ENCODE results near the gene SLF1.

Gene SLF1

DNA sequence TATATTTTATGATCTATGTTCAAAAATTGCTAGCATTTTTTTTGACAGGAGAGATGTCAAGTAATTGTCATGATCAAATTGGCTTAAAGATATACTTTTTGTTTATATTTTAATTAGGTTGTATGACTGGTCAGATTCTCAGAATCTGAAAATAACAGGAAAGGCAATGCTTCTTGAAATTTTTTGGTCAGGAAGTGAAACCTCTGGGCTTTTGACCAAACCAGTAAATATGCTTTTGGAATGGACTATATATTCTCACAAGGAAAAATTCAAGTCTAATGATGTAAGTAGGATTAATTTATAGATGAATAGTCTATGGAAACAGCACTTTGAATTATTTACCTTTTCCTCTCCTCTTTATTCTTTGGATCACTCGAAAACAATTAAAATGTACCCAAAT lies 52.3 kb downstream of the SLF1 start:
- FAIRE-seq (no peak), DNase-seq (ENCODE audit: insufficient read length) (no peak)
- TF ChIP-seq TAF1 (IDR thresholded peaks at IDR 0.05; ENCODE audit: borderline replicate concordance, low read depth, low read length) (no peak), POLR2AphosphoS5 (IDR thresholded peaks at IDR 0.05; ENCODE audit: low read depth, low read length) (no peak), POLR2A (IDR thresholded peaks at IDR 0.05; ENCODE audit: low read depth, low read length) (no peak)

DNA sequence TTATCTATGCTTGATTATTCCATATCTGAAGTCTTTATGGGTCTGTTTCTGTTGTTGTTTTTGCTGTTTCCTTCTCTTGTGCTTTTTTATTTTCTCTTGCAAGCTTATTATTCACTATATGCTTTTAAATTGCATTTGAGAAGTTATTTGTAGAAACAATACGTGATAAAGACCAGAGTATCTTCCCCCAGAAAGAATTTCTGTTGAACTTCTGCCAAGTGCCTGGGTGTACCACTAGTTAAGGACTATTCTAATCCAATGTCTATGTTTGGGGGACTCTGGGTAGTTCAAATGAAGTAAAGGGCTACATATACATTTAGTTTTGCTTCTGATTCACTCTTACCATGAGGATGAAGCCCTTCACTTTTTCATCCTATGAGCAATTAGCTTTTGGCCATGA lies 54.3 kb downstream of the SLF1 start:
- FAIRE-seq (no peak), DNase-seq (ENCODE audit: insufficient read length) (no peak)
- TF ChIP-seq TAF1 (IDR thresholded peaks at IDR 0.05; ENCODE audit: borderline replicate concordance, low read depth, low read length) (no peak), POLR2A (IDR thresholded peaks at IDR 0.05; ENCODE audit: low read depth, low read length) (no peak)

DNA sequence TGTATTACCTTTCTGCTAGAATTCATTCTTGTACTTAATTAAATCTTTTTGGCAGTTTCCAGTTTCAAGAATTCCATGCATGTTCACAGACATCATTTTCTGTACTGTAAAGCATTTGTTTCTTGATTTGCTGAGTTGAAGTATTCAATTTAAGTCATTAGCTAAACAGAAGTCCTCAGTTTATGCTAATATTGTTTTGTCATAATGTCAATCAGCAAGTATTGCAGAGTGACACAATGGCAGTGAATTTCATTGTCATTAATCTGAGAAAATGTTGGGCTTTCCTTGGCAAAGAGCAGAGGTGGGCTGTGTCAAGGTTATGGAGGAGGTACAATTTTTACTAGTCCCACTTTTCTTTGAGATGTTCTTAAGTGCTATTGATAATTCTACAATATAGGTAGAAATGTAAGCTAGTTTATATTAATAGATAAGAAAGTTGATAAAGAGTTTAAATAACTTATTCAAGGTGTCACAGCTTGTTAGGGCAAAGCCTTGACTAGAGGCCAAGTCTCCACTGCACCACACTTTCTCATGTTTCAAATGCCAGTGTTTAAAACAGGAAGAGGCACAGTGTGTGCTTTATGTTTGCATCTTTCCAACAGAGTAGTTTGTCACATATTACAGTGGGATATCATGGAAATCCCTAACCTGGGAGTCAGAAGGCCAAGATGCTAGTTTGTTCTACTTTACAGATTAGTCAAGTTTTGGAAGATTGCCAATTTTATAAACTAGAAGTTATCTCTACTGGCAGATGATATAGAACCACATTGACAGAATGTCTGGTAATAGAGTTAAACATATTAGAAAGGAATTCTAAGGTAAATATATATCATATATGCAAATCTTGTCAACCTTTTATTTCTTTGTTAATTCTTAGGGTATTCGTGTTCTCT lies 56.3 kb downstream of the SLF1 start:
- TF ChIP-seq POLR2A (IDR thresholded peaks at IDR 0.05; ENCODE audit: low read depth, low read length) (no peak), POLR2AphosphoS5 (IDR thresholded peaks at IDR 0.05; ENCODE audit: low read depth, low read length) (no peak), TAF1 (IDR thresholded peaks at IDR 0.05; ENCODE audit: borderline replicate concordance, low read depth, low read length) (no peak)
- FAIRE-seq, result peak; percentile 48

DNA sequence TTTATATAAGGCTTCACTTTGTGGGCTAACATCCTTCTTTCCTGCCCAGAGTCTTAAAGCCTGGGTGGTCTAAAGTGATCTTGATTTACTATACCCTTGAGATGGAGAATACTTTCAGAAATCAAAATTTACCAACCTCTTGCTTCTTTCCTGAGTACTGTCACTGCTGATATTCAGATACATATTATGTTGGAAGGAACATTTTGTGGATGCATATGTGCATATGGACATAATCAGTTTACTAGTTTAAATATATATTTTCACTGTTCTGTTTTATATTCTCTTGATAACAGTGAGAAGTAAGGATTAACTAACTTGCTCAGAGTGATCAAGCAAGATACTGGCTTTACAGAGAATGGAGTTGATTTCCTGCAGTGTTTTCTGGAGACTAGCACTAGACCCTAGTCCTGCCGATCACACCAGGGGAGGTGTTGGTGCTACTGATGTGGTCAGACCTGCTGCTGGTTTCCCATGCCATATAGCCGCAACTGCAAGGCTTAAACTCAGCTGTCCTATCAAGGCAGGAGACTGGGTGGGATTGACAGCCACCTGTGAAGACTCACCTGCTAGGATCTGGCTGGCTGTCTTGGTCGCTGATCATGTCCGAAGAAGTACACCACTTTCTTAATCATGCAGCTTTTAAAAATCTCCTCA lies 57.6 kb downstream of the SLF1 start:
- FAIRE-seq (no peak), DNase-seq (ENCODE audit: insufficient read length) (no peak)
- no peak for TF ChIP-seq POLR2A (IDR thresholded peaks at IDR 0.05; ENCODE audit: low read depth, low read length)
- TF ChIP-seq TAF1 (IDR thresholded peaks at IDR 0.05; ENCODE audit: borderline replicate concordance, low read depth, low read length), result no peak
- no peak for TF ChIP-seq POLR2AphosphoS5 (IDR thresholded peaks at IDR 0.05; ENCODE audit: low read depth, low read length)

More for the DNA sequence above, 56.3 kb downstream of the SLF1 start:
- DNase-seq (ENCODE audit: insufficient read length), result no peak

DNA sequence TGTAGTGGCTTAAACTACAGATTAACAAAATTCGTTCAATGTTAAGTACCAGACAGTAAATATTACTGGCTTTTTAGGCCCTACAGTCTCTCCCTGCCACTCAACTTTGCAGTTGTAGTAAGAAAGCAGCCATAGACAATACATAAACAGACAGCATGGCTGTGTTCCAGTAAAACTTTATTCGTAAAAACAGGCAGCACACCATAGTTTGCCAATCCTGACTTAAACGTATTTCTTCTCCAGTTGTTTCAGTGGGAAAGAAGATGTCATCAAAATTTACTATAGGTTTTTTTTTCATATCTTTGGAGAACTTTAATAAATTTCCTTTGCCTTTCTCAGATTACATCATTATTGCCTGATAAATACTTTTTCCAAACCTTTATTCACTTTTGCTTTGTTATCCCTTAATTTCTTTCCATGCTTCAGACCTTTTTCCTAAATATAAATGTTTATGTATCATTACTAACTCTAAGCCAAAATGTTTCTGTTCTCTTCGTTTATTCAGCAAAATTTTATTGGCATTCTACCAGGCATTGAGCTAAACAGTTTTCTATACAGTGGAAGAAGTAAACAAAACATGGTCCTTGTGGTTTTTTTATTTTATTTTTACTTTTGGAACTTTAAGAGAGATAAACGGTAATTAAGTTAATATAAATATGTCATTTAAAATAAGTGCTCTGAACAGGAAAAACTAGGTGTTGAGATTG lies 64.5 kb downstream of the SLF1 start:
- TF ChIP-seq TAF1 (IDR thresholded peaks at IDR 0.05; ENCODE audit: borderline replicate concordance, low read depth, low read length), result no peak
- FAIRE-seq (no peak), DNase-seq (ENCODE audit: insufficient read length) (no peak)

DNA sequence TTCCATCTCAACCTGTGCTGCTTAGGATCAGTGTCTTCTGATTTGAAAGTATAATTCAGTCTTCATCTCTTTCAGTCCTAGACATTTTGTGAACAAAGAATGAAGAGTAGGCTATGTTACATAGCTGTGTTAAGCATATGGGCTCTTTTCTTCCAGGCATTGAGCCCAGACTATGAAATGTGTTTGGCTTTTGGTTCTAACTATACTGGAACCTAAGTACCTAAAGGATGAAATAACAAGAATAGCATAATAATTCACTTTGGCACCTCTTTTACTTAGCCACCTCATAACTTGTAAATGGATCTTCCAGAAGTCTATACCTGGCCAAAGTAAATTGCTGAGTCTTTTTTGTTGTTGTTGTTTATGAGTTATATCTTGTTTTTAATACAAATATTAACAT lies 71.4 kb downstream of the SLF1 start:
- no peak for FAIRE-seq
- TF ChIP-seq POLR2A (IDR thresholded peaks at IDR 0.05; ENCODE audit: low read depth, low read length), result no peak
- DNase-seq (ENCODE audit: insufficient read length), result no peak

DNA sequence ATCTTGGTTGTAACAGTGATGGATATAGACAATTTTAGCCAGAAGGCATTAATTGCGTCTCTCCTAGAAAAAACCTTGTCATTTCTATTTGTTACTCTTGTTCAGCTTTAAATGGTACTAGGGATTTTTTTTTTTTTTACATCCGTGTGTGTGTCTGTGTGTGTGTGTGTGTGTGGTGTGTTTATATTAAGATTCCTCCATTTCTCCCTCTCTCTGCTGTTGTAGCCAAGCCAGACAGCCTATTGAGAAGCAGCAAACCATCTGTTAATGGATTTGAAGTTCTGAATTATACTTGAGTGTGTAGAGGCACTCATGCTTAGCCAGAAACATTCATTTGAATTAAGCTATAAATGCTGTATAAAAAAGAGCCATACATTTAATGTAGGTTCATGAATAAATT lies 72.3 kb downstream of the SLF1 start:
- TF ChIP-seq POLR2A (IDR thresholded peaks at IDR 0.05; ENCODE audit: low read depth, low read length) (no peak), POLR2AphosphoS5 (IDR thresholded peaks at IDR 0.05; ENCODE audit: low read depth, low read length) (no peak), TAF1 (IDR thresholded peaks at IDR 0.05; ENCODE audit: borderline replicate concordance, low read depth, low read length) (no peak)
- no peak for DNase-seq (ENCODE audit: insufficient read length)
- no peak for FAIRE-seq

DNA sequence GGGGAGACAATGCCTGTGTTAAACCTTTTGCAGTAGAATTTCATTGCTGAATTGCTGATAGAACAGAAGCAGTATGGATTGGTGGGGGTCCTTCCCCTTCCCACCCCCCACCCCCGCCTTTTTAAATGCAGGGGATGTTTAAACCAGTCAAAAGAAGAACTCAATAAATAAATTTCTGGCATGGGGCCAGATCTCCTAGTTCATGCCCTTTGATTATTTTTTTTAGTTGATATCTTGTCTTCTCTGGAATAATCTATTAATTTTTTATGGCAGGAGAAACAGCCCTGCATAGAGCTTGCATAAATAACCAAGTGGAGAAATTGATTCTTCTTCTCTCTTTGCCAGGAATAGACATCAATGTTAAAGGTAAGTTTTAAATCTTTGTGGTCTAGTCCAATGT lies 72.8 kb downstream of the SLF1 start:
- FAIRE-seq (no peak), DNase-seq (ENCODE audit: insufficient read length) (no peak)
- TF ChIP-seq TAF1 (IDR thresholded peaks at IDR 0.05; ENCODE audit: borderline replicate concordance, low read depth, low read length), result no peak
- no peak for TF ChIP-seq POLR2AphosphoS5 (IDR thresholded peaks at IDR 0.05; ENCODE audit: low read depth, low read length)
- TF ChIP-seq POLR2A (IDR thresholded peaks at IDR 0.05; ENCODE audit: low read depth, low read length), result no peak

DNA sequence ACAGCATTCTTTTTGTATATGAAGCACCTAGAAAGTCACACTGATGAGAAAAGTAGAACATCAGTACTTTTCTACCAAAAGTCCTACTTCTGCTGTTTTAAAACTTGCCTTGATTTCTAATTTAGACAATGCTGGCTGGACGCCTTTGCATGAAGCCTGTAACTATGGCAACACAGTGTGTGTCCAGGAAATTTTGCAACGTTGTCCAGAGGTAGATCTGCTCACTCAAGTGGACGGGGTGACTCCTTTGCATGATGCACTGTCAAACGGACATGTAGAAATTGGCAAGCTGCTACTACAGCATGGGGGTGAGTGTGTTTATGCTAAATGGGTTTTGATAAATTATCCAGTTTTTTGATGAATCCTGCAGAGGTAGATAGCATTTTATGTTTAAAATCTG lies 73.5 kb downstream of the SLF1 start:
- DNase-seq (ENCODE audit: insufficient read length) (no peak), FAIRE-seq (peak; percentile 17)
- TF ChIP-seq POLR2A (IDR thresholded peaks at IDR 0.05; ENCODE audit: low read depth, low read length) (no peak), POLR2AphosphoS5 (IDR thresholded peaks at IDR 0.05; ENCODE audit: low read depth, low read length) (no peak), TAF1 (IDR thresholded peaks at IDR 0.05; ENCODE audit: borderline replicate concordance, low read depth, low read length) (no peak)

DNA sequence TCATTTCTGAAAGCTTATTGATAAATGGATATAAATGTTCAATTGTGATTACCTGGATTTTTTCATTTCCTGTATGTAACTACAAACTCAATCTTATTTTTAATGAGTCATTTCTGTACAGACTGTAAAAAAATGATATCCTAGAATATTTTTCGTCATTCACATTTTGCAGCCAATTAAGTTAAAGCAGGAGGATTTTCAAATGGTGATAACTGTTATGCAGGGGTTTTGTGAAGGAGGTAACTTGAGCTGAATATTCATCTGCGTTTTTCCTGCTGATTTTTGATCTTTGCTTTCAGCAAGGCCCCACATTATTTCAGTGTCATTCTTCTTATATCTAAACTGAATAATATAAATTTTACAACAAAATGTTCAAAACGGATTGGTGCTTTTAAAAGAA lies 74.1 kb downstream of the SLF1 start:
- DNase-seq (ENCODE audit: insufficient read length) (no peak), FAIRE-seq (no peak)
- TF ChIP-seq POLR2AphosphoS5 (IDR thresholded peaks at IDR 0.05; ENCODE audit: low read depth, low read length), result no peak
- TF ChIP-seq POLR2A (IDR thresholded peaks at IDR 0.05; ENCODE audit: low read depth, low read length), result no peak
- TF ChIP-seq TAF1 (IDR thresholded peaks at IDR 0.05; ENCODE audit: borderline replicate concordance, low read depth, low read length), result no peak

DNA sequence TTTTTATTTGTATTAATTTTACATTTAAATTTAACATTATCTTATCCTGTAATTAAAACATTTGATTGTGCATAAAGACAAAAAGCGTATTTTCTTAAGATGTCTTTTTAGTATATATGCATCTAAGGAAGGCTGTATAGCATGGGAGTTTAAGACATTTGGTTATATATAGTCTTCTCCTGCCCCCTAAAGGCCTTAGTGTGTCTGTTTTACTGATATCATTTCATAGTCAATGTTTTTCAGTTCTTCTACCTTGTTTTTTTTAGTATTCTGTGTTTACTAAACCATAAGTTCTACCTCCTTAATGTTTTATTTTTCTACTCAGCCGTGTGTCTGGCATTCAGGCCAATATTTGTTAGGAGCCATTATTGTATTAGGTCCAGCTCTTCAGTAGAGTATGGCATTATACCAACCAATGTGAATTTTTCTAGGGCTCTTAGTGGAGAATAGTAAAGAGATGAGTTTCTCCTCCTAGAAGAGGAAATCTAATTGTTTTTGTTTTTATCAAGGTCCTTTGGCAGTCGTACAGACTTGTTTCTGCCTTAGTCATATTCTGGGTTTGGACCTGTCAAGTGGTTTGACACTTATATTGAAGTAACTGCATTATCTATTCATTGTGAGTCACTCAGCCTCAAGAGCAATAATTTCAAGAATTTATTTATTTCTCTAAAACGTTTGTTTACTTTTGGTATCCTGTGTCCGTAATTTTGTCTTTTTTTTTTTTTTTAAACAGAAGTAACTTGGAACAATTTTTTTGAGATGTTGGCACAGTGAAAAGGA lies 74.8 kb downstream of the SLF1 start:
- no peak for TF ChIP-seq POLR2A (IDR thresholded peaks at IDR 0.05; ENCODE audit: low read depth, low read length)
- TF ChIP-seq POLR2AphosphoS5 (IDR thresholded peaks at IDR 0.05; ENCODE audit: low read depth, low read length), result no peak
- TF ChIP-seq TAF1 (IDR thresholded peaks at IDR 0.05; ENCODE audit: borderline replicate concordance, low read depth, low read length), result no peak
- DNase-seq (ENCODE audit: insufficient read length) (no peak), FAIRE-seq (no peak)

Measured in GM12892 (cell line).